Peyer's patch (tissue), 4 donors: ENCODE measurements around the gene PFKP. TPM values are rescaled to one million over a fixed set of nuclear protein-coding genes. Genes with fewer than 3 reads are reported as not detected.

Source experiments
- DNase-seq, 3 donors: peaks; one replicate each; pipeline ENCODE4 v3.0.0-alpha.2; 2017 to 2019
- H3K27ac ChIP-seq, 4 donors: fragments of 200-600 bp; sonication (generic); one replicate each; pipeline ENCODE4 v1.5.1; 2016 to 2019
- H3K27me3 ChIP-seq, 2 donors: fragments of 200-600 bp; sonication (generic); one replicate each; pipeline ENCODE4 v1.5.1; 2019
- H3K36me3 ChIP-seq, 3 donors: fragments of 200-600 bp; sonication (generic); one replicate each; pipeline ENCODE4 v1.5.1; 2016 to 2019
- H3K4me1 ChIP-seq, 4 donors: fragments of 200-600 bp; sonication (generic); one replicate each; pipeline ENCODE4 v1.5.1; 2016 to 2019
- H3K4me3 ChIP-seq, 4 donors: fragments of 200-600 bp; sonication (generic); 1 replicate in 3 of 4; 2 replicates in 1 of 4; pipeline ENCODE4 v1.5.1; 2016 to 2019; ENCODE audit warnings: mild to moderate bottlenecking in 1 of 4
- H3K9me3 ChIP-seq, 4 donors: fragments of 200-600 bp; sonication (generic); one replicate each; pipeline ENCODE4 v1.5.1; 2016 to 2019; ENCODE audit warnings: mild to moderate bottlenecking in 1 of 4
- POLR2A ChIP-seq, 2 donors: fragments of 450-650 bp; IDR thresholded peaks; one replicate each; pipeline ENCODE4 v1.5.1; 2017; ENCODE audit warnings: antibody characterized with exemption in 2 of 2, mild to moderate bottlenecking in 2 of 2, moderate library complexity in 2 of 2
- total RNA-seq, 4 donors: library from RNA; depleted of rRNA; stranded (reverse); fragments of >200 nt; gene quantifications; one replicate each; pipeline ENCODE4 v1.1.0, GENCODE V29; 2016
- TF ChIP-seq, protein P1 (sequence below), 6 experiments: fragments of 450-650 bp in 4 of 6; fragments of 200-600 bp in 2 of 6; sonication (generic) in 1 of 6; IDR thresholded peaks; one replicate each; pipeline ENCODE4 v1.5.1; 2017 to 2019; ENCODE audit warnings: antibody characterized with exemption in 6 of 6, mild to moderate bottlenecking in 3 of 6, moderate library complexity in 1 of 6

The PFKP gene
- total RNA-seq, 4 donors from 2014 or later: 79.0 to 130 (median 87.9) TPM

DNA sequence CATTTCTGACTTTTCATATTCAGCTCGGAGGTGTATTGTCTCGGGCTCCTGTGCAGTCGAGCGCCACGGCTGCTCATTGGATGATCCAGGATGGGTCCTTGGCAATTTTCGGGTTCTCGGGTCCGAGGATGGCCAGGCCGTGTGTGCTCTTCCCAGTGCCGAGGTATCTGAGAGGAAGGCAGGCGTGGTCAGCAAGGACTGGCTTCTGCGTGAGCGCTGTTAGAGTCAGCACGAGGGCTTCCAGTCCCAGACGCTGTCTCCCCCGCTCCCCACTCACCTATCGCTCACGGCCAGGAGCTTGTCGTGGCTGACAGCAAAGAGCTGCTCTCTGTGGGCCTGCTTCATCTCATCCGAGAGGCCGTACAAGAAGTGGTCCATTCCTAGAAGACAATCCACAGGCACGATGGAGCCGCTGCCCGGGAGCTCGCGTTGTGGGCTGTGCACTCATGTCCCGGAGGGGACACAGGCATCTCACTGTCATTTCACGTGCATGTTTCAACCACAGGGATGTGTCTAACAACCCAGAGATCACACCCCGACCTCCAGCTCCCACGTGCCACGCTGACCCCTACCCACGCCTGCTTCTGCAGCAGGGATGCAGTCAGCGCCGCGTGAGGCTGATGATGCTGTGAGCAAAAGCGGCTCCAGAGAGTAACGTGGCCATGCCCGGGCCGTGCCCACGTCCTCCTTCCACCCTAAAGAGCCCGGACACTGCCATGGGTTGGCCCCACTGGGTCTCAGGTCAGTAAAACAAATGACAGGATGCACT is 70.8 kb downstream of the PFKP start:
- DNase-seq: peak in 1 of 3 donors; percentile 43
- no peak overlapping the region for H3K27ac ChIP-seq

DNA sequence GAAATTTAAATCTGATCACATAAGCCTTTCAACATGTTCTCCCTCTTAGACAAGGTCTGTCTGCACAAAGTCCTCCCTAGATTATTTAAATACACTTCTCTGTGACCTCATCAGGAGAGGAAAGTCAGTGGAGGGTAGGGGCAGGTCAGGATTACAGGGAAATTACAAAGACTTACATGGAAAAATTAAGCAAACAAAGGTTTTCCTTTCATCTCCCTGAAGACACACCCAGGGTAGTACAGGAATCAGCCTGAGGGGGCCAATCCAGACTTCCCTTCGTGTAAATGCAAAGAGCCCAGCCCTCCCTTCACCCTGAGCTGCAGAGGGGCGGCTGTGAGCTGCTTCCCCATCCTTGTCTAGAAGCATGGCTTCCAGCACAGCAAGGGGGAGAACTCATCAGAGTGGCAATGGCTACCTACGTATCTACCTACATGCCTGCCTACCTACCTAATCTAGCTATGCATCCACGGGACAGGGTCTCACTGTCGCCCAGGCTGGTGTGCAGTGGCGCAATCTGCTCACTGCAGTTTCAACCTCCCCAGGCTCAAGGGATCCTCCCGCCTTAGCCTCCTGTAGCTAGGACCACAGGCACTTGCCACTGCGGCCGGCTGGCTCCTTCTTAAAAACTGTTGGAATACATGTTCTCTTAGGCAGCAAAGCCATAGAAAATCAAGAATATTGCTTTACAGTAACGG is 72.0 kb downstream of the PFKP start:
- H3K9me3 ChIP-seq: no peaks in the 10 kb centered on the region
- no peak overlapping the region for H3K27ac ChIP-seq
- TF ChIP-seq, protein P1, sequence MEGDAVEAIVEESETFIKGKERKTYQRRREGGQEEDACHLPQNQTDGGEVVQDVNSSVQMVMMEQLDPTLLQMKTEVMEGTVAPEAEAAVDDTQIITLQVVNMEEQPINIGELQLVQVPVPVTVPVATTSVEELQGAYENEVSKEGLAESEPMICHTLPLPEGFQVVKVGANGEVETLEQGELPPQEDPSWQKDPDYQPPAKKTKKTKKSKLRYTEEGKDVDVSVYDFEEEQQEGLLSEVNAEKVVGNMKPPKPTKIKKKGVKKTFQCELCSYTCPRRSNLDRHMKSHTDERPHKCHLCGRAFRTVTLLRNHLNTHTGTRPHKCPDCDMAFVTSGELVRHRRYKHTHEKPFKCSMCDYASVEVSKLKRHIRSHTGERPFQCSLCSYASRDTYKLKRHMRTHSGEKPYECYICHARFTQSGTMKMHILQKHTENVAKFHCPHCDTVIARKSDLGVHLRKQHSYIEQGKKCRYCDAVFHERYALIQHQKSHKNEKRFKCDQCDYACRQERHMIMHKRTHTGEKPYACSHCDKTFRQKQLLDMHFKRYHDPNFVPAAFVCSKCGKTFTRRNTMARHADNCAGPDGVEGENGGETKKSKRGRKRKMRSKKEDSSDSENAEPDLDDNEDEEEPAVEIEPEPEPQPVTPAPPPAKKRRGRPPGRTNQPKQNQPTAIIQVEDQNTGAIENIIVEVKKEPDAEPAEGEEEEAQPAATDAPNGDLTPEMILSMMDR (IDR thresholded peaks at IDR 0.05): no peak
- no peak for TF ChIP-seq POLR2A (IDR thresholded peaks at IDR 0.05)
- no peaks in the 10 kb centered on the region for H3K27me3 ChIP-seq
- DNase-seq: peak in 1 of 3 donors; percentile 36
- H3K4me1 ChIP-seq: no peaks in the 10 kb centered on the region
- peaks cover 0 to 99% (median 0%) of the 10 kb centered on the region in 3 donors for H3K36me3 ChIP-seq
- no peak overlapping the region for H3K4me3 ChIP-seq

More for the DNA sequence above, 70.8 kb downstream of the PFKP start:
- TF ChIP-seq POLR2A (IDR thresholded peaks at IDR 0.05): no peak
- TF ChIP-seq, protein P1 (IDR thresholded peaks at IDR 0.05): no peak
- H3K36me3 ChIP-seq: peaks cover 0 to 98% (median 0%) of the 10 kb centered on the region in 3 donors
- no peaks in the 10 kb centered on the region for H3K4me1 ChIP-seq
- H3K9me3 ChIP-seq: no peaks in the 10 kb centered on the region
- H3K27me3 ChIP-seq: no peaks in the 10 kb centered on the region
- no peak overlapping the region for H3K4me3 ChIP-seq

DNA sequence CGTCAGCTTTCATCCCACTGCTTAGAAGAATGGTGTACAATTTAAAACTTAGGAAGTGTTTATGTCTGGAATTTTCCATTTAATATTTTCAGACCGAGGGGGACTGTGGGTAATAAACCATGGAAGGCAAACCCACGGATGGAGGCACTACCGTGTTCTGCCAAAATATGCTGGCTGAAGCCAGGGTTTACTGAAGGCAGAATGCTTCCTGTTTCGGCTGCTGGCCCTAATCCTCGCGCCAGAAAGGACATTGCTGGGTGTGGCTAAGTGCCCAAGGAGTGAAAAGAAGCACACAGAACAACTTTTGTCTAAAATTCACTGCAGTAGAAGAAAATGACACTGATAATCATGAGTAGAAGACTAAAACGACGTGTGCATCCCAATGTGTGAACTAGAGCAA is 72.9 kb downstream of the PFKP start:
- TF ChIP-seq, protein P1 (IDR thresholded peaks at IDR 0.05): no peak
- TF ChIP-seq POLR2A (IDR thresholded peaks at IDR 0.05): no peak
- Histone ChIP-seq H3K27ac (no peak overlapping the region), H3K4me3 (no peak overlapping the region), H3K27me3 (no peaks in the 10 kb centered on the region), H3K36me3 (peaks cover 0 to 100% (median 0%) of the 10 kb centered on the region in 3 donors), H3K4me1 (no peaks in the 10 kb centered on the region), H3K9me3 (no peaks in the 10 kb centered on the region)
- no peak for DNase-seq

DNA sequence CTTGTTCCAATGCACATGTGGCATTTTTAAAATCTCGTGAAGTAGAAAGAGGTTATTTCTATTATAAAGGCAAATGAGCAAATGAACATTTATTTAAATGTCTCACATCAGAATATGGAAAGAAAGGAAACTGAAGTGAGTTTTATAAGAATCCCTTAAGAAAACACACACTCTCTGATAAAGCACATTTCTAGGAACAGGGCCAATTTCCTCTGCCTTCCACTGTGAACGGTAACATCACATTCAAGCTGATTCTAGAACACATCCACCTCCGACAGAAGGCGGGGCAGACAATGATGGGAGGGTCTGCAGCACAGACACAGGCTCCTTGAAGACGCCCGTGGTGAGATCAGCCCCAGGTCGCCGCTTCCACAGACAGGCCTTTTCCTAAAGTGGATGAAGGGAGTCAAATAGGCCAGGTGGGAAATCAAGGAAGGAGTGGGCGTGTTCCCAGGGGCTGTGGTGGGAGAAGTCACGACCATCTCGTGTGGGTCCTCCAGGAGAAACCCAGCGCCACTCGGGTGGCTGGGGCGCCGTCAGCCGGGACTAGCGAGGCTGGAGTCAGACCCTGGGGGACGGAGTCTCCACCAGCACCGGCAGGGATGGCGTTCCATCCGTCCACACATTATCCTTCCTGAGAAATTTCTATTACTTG is 74.1 kb downstream of the PFKP start:
- Histone ChIP-seq H3K27ac (no peak overlapping the region), H3K9me3 (no peaks in the 10 kb centered on the region), H3K27me3 (no peaks in the 10 kb centered on the region), H3K36me3 (peaks cover 0 to 100% (median 0%) of the 10 kb centered on the region in 3 donors), H3K4me3 (no peak overlapping the region), H3K4me1 (no peaks in the 10 kb centered on the region)
- no peak for DNase-seq
- TF ChIP-seq, protein P1 (IDR thresholded peaks at IDR 0.05): no peak
- no peak for TF ChIP-seq POLR2A (IDR thresholded peaks at IDR 0.05)

DNA sequence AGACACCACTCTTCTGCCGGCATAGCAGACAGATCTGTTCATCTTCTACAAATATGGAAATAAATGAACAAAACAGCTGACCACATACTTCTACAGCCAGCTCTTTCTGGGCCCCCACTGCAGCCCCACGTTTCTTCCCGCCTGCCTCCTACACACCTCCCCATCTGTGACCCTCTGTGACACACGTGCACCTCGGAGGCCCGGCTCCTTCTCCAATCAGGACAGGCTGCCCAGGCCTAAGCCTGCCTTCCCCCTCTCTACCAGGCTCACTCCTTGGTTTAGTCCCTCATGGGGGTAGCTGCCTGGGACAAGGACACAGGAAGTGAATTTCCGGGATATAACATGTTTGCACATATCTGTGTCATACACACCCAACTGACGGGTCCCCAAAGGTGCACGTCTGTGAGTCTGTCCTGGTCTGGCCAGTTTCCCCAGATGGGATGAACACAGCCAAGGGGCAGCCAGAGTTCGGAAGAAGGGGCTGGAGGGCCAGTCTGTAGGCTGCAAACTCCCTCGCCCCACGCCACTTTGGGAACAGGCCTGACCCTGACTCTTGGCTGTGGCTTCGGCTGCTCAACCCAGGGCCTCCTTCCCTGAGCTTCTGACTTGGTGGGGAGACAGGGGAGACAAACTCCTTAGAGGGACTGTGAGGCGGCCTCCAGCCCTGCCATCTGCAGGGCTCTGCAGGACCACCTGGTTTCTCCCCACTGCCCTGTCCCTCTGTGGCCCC is 75.0 kb downstream of the PFKP start:
- H3K36me3 ChIP-seq: peaks cover 0 to 100% (median 0%) of the 10 kb centered on the region in 3 donors

More for the DNA sequence above, 75.0 kb downstream of the PFKP start:
- DNase-seq: no peak
- no peaks in the 10 kb centered on the region for H3K9me3 ChIP-seq
- H3K27me3 ChIP-seq: no peaks in the 10 kb centered on the region
- H3K27ac ChIP-seq: no peak overlapping the region
- H3K4me1 ChIP-seq: no peaks in the 10 kb centered on the region
- no peak overlapping the region for H3K4me3 ChIP-seq
- TF ChIP-seq, protein P1 (IDR thresholded peaks at IDR 0.05): no peak
- TF ChIP-seq POLR2A (IDR thresholded peaks at IDR 0.05): no peak
